Astrocyte (in vitro differentiated cells and primary cell): ENCODE data around the gene SUPT20HL2.

Experiments used
- EZH2 ChIP-seq: IDR thresholded peaks from 2 replicates; pipeline ENCODE4 v1.6.1; 2012; ENCODE audit warnings: mild to moderate bottlenecking, low read length, inconsistent platforms; ENCODE audit not compliant: insufficient read depth
- TF ChIP-seq, protein P1 (sequence below): IDR thresholded peaks from 2 replicates; pipeline ENCODE4 v1.5.1; 2011; ENCODE audit warnings: low read depth, mild to moderate bottlenecking, inconsistent platforms, low read length, moderate library complexity; ENCODE audit not compliant: insufficient read depth

DNA sequence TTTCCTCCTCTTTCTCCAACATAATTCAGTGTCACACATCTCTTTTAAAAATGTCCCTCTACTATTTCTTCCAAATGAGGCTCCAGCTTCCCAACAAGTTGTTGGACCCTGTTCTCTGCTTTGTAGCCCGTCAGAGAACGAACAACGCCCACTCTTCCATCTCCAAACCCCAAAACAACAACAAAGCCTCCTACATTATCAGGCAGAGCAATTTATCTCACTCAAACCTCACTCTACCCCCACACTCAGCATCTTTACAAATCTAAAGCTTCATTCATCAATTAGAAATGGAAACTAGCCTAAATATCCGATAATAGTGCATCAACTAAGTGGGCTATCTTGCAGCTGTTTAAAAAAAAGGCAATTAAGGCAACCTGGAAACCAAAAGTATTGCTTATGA lies 20.5 kb downstream of the SUPT20HL2 start:
- TF ChIP-seq, protein P1, sequence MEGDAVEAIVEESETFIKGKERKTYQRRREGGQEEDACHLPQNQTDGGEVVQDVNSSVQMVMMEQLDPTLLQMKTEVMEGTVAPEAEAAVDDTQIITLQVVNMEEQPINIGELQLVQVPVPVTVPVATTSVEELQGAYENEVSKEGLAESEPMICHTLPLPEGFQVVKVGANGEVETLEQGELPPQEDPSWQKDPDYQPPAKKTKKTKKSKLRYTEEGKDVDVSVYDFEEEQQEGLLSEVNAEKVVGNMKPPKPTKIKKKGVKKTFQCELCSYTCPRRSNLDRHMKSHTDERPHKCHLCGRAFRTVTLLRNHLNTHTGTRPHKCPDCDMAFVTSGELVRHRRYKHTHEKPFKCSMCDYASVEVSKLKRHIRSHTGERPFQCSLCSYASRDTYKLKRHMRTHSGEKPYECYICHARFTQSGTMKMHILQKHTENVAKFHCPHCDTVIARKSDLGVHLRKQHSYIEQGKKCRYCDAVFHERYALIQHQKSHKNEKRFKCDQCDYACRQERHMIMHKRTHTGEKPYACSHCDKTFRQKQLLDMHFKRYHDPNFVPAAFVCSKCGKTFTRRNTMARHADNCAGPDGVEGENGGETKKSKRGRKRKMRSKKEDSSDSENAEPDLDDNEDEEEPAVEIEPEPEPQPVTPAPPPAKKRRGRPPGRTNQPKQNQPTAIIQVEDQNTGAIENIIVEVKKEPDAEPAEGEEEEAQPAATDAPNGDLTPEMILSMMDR = no peak
- no peak for TF ChIP-seq EZH2
